ENCODE measurements around the gene ACTR1A.
A peak's percentile ranks its signal among the peaks of the same experiment; 100 is the strongest.
"Not testable (repeated sequence)": the region's sequence is repeated elsewhere in the genome, so short reads cannot be mapped to it uniquely, and the experiment has no call there.

Gene ACTR1A

DNA sequence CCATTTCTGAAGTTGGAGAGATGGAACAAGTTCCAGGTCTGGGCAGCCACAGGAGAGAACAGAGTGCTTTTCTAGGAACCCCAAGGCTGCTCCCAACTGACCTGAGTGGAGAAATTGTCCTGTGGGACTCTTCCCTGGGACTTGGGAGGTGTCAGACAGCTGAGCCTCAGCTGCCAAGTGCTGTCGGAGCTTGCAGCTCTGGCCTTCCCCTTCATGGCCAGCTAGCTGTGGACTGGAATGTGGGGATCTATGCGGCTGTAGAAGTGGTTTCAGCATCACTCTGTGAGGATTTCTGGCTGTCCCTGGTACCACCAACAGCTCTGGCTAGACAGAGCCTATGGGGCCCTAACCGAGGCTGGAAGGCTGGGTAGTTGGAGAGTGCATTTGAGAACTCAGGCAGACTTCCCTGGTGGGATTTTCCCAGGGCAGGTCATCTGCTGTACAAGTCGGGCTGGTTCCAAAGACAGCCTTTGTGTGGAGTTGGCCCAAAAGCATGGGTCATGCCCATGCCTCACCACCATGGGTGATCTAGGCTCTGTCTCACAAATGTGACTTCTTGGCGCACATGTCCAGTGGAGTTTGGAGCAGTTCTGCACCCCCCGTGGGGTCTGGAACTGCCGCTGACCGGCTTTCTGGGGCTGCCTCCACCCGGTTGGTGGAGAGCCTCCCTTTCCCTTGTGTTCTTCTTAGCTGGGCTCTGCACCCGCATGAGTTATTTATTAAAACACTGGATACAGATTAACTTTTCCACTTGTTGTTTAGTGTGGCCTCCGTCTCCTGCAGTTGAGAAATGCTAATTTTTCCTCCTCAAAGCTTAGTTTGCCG, 12.2 kb upstream of the ACTR1A start:
- DNase-seq, result no peak

DNA sequence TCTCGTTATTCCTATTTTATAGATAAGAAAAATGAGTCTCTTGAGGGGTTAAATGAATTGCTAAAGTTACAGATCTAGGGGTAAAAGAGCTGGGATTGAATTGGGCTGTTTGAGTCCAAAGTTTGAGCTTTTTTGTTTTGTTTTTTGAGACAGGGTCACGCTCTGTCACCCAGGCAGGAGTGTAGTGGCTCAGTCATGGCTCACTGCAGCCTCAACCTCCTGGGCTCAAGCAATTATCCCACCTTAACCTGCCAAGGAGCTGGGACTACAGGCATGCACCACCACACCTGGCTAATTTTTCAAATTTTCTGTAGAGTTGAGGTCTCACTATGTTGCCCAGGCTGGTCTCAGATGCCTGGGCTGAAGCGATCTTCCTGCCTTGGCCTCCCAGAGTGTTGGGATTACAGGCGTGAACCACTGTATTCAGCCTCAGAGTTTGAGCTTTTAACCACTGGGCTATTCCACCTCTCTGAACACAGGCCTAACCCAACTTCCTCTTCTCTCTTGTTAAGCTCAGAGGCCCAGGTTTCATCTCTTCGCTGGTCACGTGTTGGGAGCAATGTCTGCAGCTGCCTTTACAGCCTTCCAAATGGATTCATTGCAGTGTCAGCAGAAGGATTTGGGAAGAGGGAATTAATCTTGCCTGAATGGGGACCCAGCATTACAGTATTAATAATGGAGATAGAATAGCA, 9.2 kb upstream of the ACTR1A start:
- DNase-seq, result no peak

DNA sequence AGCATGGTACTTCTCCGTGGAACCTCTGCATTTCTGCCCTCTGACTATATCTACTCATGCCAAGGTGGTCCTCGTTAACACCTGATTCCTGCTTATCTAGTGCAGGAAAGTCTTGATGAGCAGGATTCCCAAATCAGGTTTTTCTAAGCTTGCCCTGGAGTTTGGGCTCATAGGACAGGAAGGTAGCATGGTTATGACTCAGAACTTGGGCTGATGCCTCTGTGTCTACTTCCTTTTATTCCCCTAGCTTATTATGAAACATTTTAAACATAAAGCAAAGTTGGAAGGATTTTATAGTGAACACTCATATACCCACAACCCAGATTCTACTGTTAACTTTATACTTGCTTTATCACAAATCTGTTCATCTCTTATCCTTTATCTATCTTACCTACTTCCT, 6.9 kb upstream of the ACTR1A start:
- DNase-seq, result no peak

DNA sequence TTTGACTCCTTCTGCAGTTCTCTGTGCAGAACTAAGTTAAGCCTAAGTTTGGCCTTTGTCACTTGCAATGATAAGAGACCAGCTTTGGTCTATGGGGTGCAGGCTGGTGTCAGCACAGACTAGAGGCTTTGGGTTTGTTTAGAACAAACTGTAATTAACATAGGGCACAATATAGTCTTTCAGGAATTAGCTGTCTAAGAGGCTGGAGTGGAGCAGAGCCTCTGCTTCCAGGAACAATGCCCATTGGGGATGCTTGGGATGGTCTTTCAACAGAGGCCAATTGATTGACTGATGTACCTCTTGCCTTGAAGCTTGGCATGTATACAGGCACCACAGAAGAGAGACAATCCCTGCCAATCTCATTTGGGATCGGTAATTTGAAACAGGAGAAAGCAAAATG, 6.0 kb upstream of the ACTR1A start:
- no peak for DNase-seq

DNA sequence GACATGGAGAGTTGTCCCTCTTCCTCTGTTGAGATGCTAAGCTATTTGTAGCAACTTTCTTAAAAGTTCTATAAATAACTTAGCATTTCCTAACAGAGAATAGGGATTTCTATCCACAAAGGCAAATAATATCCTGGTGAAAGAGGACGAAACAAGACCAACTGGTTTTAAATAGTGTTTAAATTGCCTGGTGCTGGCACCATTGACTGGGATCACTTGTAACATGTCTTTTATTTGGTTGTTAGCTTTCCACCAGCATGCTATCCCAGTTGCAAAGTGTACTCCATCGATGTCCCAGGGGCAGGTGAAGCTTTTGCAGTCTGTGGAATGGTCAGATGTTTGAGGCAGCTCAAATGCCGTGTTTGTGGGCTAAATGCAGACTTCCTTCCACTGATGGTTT, 5.0 kb upstream of the ACTR1A start:
- no peak for DNase-seq

DNA sequence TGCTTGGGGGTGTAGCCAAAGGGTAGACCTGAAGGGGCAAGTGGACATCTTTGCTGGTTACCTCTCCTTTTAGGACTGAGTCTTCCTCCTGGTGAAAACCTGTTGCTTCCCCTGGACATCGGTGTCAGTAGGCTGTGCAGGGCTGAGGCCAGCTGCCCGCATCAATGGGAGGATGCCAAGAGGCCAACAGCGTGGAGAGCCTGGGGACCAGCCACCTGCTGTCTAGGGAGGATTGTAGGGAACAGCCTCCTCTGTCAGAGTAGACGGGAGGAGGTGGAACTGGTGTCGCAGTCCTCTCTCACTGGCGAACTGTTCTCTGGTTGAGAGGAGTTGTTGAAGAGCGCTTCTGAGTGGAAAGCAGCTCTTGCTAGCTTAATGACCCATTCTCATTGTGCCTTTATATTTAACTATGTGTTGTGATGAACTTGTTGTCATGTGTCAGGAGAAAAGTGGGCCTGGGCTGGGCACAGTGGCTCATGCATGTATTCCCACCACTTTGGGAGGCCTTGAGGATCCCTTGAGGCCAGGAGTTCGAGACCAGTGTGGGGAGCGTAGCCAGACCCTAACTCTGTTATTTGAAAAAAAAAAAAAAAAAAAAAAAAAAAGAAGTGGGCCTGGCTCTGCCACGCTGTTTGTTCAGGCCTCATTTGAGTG, 3.1 kb upstream of the ACTR1A start:
- no peak for DNase-seq

DNA sequence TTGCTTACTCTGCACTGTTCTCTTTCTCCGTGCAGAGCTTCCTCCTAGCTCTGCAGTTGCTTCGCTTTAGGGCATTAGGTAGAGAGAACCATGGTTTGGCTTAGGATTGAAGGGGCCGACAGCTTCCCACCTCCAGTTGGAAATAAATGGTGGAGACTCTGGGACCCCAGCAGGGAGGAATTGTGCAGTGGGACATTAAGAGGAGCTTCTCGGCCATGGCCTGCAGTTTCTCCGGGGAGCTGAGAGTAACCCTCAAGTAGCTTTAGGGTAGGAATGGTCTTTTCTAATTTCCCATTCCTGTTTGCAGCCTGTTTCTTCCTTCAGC, 2.4 kb upstream of the ACTR1A start:
- no peak for DNase-seq

DNA sequence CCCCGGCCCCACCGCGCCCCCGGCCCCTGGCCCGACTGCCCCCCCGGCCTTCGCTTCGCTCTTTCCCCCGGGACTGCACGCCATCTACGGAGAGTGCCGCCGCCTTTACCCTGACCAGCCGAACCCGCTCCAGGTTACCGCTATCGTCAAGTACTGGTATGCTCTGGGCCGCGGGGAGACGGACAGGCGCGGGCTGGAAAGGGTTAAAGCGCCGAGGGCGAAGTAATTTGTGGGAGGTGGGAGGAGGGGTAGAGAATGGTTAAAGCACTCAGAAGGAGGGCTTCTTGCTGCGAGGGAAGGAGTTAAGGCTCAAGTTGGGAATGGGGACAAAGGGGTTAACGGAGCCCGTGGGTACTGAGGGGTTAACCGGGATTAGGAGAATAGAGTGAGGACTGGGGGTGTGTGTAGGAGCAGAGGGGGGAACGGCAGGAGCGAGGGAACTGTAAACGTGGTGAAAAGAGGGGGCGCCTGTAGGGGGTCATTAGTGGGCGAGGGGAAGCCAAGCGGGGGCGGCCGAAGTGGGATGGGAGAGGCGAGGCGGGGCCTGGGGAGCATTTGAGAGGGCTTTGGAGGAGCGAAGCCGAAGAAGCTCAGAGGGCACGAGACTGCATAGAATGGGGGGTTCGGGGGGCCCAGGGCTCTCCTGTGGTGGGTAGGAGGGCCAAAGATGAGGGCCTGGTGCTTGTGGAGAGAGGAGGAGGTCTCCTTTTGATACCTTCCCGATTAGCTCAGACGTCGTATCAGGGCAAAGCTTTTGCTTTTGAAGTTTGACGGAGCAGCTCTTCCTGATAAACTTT, 1.9 kb upstream of the ACTR1A start:
- DNase-seq, result peak; percentile 56

DNA sequence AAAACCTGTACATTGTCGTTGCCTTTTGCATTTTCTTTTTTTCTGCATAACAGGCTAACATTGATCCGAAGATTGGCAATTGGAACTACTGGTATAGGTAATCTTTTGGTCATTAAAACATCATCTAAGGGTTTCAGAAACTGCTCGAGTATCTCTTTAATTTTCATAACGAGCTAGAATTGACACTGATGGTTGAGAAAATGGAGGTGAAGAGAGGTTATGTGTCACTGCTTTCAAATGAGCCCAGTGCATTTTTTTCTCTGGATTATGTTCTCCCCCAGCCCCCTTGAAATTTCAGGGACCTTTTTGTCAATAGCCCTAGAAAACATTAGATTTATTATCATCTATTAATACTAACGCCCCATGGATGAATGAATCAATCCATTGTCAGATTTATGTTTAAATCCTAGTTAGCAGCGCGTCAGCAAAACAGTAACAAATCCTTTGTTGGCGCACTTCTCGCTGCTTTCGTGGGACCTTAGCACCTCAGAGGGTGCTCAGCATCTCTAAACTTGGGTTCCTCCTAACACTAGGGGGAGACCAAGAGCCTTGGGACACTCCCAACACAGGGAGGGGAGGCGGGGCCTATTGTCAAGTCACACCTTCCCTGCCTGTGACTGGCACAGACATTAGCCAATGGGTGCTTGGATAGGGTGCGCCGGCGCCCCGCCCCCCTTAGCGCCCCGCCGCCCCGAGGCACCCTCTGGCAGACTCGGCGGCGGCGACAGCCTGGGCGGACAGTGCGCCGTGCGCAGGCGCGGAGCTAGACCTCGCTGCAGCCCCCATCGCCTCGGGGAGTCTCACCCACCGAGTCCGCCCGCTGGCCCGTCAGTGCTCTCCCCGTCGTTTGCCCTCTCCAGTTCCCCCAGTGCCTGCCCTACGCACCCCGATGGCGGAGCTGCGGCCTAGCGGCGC, 1.0 kb upstream of the ACTR1A start, which contains the start of gene SUFU:
Gene SUFU (plus strand): TSS at position 709 of the 915 bp plus-strand sequence. CDS start 181 bp downstream, at position 890.
- peak; percentile 98 for DNase-seq

DNA sequence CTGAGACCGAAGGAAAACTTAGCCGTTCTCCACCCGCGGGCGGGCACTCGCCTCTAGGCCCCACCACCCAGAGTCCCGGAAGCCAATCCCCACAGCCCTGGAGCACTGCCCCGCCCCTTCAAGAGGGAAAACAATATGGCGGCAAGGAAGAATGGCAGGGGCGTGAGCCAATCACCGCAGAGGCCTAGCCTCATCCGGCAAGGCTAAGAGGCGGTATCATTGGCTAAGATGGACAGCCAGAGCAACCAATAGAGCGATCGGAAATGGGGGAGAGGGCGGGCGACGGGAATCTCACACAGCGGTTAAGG, 529 bp downstream of the ACTR1A start:
- peak; percentile 99 for DNase-seq

DNA sequence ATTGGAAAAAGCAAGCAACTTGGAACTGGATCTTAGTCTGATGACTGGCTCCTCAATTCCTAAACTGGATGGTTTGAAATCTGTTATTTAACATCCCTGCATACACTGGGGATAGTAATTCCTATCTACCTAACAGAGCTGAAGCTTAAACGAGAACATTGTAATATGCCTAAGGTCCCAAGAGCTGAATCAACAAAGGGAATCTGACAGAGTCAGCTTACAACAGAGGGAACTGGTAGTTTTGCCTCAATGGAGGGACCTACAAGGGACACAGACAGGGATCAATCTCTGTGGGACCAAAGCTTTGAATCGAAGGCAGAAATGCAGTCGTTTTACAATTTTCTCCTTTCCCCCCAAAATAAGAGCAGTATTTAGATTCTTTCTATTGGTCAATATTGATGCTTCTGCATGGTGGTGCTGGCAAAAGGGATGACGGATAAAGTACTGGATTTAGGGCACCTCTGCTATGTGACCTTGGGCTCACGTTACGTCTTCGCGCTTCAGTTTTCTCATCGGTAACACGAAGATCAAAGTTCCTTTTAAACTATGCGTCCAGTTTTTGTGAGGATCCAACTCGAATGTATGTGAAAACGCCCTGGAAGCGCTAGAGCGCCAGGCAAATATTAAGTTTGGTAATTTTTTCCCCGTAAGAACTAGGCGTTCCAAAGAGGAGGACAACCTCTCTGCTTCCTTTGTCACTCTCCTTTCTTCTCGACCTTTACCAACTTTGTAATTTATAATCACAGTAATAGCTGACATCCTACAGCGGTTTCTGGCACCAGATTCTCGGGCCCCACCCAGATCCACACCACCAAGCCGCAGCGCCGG, 1.1 kb downstream of the ACTR1A start:
- no peak for DNase-seq

DNA sequence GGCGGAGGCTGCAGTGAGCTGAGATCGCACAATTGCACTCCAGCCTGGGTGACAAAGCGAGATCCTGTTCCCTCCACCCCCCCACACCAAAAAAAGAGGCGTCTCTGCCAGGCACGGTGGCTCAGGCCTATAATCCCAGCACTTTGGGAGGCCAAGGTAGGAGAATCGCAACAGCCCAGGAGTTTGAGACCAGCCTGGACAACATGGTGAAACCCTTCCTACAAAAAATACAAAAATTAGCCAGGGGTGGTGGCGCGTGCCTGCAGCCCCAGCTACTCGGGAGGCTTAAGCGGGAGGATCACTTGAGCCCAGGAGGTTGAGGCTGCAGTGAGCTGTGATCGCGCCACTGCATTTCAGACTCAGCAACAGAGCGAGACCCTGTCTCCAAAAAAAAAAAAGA, 1.8 kb downstream of the ACTR1A start:
- DNase-seq, result not testable (repeated sequence)

DNA sequence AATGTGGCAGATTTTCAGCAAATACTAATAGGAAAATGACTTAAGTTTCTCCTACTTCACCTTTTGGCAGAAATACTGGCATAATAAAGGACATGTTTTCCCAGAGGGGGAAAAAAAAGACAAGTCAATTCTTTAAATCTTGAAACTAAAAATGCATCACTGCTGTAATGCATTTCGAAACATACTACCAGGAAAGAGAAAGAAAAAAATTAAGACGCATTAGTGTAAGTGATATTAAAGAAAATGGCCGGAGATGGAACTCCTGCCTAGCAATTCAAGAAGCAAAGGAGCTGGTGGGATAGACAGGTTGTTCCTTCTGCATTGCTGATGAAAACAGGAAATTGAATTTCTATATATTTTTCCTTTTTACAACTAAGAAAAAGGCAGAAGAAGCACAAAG, 3.2 kb downstream of the ACTR1A start:
- DNase-seq, result no peak

DNA sequence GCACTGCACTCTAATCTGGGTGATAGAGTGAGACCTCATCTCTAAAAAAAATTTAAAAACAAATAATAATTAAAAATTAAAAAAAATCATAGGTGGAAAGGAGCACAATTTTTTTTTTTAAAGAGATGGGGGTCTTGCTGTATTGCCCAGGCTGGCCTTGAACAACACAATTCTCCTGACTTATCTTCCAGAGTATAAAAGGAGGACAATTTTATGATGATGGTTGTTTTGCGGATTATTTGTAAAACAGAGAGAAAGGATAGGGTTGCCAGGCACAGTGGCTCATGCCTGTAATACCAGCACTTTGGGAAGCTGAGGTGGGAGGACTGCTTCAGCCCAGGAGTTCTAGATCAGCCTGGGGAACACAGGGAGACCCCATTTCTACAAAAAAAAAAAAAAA, 5.0 kb downstream of the ACTR1A start:
- DNase-seq, result no peak

DNA sequence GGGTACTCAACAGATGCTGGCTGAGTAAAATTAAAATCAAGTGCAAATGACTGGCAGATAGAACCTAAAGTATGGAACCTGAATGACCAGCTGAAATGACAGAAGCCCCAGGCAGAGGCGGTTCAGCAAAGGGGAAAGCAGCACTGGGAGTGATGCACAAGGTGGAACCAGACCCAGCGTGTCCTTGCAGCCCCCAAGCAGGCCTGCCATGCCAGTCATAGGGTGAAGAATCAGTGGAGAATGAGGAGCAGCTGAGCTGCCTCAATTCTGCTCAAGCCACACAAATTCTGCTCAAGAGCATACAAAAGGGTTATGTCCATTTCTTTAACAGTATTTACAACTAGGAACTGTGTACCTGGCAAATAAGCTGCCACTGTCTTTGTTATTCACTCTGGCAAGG, 8.7 kb downstream of the ACTR1A start:
- no peak for DNase-seq

DNA sequence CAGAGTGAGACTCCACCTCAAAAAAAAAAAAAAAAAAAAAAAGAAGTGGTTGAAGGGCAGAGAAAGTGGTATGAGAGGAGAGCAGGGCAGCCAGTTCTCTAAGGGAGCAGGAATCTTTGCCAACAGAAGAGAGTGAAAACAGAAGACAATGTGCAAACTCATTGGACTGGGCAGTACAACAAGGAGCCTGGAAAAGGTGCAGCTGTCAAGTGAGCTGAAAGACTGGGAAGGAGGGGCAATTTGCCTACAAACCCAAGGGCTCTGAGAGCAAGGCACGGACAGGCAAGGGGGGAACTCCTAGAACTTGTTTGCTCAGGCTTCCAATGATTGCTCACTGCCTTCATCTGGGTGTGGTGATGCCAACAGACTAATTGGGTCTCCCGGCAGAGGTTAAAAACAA, 9.5 kb downstream of the ACTR1A start:
- no peak for DNase-seq

DNA sequence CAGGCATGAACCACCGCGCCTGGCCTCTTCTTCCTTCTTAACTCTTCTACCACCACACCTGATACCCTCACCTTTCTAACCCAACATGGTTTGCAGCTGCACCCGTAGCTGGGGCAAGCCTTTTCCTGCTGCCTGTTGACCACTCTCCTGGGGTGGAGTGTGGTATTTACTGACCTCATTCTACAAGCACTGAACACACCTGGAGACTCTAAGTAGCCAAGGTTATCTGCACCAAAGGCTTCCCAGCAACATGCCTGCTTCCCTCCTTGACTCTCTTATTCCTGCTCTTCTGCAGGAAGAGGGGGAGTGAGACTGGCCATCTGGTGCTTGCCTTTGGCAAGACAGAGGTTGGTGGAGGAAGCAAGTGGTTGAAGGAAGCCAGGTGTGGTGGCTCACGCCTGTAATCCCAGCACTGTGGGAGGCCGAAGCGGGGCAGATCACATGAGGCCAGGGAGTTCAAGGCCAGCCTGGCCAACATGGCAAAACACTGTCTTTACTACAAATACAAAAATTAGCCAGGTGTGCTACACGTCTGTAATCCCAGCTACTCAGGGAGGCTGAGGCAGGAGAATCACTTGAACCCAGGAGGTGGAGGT, 10.1 kb downstream of the ACTR1A start:
- DNase-seq, result no peak

DNA sequence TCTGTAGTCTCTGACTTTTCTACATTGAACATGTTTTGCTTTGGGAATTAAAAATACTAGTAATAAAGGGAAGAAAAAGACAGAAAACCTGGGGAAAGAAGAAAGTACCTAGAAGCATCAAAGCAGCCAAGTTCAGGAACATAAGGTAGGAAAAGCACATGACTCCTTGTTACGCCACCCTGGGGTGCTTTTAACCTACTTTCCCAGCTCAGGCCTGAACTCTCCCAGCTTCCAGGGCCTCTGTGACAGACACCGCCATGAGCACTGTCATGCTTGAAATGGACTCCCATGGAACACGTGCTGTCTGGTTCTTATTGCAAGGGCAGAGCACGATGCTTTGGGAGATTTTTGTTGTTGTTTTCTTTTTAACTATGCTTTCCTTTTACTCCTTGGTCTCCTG, 11.4 kb downstream of the ACTR1A start:
- DNase-seq, result no peak

DNA sequence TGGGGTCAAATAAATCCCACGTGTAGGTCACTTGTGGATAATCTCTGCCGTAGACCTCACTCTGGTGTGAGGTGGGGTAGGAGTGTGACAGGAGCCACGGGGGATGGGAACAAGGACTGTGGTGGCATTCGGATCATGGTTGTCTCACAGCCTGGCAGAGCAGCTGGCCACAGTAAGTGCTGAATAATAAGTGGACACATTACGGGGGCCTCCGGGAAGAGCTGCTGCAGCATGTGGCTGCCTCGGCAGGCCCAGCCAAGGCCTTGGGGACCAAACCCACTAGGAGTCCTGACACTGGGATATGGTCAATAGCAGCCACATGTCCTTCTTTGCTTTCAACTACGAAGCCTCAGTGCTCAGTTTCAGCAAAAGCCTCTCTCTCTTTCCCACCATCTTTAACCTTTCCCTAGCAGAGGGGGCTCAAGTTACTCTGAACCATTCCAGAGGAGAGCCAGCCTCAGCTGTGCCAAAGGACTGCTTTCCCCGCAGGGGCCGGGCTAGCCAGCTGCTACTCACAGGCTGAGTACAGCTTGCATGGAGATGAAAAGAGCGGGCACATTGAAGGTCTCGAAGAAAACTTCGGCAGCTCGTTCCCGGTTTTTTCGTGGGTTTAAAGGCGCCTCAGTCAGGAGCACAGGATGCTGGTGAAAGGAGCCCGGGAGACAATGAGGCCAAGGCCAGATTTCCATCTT, 17.3 kb downstream of the ACTR1A start:
- DNase-seq, result peak; percentile 65

DNA sequence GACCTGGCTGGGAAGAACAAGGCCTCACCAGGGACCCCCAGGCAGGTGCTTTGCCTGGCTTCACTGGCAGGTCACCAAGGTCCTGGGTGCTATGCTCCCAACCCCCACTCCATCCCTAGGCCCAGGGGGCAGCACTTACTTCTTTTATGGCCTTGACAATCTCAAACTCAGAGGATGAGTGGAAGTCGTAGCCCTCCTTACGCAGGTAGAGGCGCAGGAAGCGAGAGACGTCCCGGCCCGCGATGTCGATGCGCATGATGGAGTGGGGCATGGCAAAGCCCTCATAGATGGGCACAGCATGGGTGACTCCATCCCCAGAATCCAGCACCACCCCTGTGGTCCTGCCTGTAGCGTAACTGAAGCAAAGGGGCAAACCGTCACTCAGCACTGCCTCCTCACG, 18.5 kb downstream of the ACTR1A start:
- no peak for DNase-seq

Data from right forelimb (tissue), 1 donor.